ENCODE results near the gene USP17L13.
"Not testable (repeated sequence)": the region's sequence is repeated elsewhere in the genome, so short reads cannot be mapped to it uniquely, and the experiment has no call there.

DNA sequence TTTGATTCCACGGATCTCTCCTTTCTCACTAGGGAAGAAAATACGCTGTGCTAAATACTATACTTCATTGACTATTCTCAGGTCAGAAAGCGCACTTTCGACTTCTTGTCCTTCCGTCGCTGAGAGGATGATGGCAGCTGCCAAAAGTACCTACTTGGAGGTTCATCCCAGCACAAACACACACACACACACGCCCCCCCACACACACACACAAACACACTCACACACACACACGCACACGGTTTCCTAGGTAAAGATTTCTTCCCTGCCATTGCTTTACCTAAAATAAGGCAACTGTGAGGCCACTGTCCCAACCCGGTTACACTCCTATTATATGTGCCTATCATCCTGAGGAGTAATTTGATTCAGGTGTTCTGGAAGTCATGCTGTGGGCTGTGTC lies 47.0 kb downstream of the USP17L13 start:
- TF ChIP-seq, protein P1, sequence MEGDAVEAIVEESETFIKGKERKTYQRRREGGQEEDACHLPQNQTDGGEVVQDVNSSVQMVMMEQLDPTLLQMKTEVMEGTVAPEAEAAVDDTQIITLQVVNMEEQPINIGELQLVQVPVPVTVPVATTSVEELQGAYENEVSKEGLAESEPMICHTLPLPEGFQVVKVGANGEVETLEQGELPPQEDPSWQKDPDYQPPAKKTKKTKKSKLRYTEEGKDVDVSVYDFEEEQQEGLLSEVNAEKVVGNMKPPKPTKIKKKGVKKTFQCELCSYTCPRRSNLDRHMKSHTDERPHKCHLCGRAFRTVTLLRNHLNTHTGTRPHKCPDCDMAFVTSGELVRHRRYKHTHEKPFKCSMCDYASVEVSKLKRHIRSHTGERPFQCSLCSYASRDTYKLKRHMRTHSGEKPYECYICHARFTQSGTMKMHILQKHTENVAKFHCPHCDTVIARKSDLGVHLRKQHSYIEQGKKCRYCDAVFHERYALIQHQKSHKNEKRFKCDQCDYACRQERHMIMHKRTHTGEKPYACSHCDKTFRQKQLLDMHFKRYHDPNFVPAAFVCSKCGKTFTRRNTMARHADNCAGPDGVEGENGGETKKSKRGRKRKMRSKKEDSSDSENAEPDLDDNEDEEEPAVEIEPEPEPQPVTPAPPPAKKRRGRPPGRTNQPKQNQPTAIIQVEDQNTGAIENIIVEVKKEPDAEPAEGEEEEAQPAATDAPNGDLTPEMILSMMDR (IDR thresholded peaks at IDR 0.05): not testable (repeated sequence)
- TF ChIP-seq POLR2A (IDR thresholded peaks at IDR 0.05): not testable (repeated sequence)
